HG03457 (cell line): ENCODE data around the gene EIF1B.
"Not testable (repeated sequence)": the region's sequence is repeated elsewhere in the genome, so short reads cannot be mapped to it uniquely, and the experiment has no call there.

ENCODE experiments used
- ATAC-seq: cut with Tn5 transposase; IDR thresholded peaks from one replicate; pipeline ENCODE4 v1.9.1; 2021; ENCODE audit warnings: moderate number of reproducible peaks; ENCODE audit not compliant: unreplicated experiment

EIF1B gene

DNA sequence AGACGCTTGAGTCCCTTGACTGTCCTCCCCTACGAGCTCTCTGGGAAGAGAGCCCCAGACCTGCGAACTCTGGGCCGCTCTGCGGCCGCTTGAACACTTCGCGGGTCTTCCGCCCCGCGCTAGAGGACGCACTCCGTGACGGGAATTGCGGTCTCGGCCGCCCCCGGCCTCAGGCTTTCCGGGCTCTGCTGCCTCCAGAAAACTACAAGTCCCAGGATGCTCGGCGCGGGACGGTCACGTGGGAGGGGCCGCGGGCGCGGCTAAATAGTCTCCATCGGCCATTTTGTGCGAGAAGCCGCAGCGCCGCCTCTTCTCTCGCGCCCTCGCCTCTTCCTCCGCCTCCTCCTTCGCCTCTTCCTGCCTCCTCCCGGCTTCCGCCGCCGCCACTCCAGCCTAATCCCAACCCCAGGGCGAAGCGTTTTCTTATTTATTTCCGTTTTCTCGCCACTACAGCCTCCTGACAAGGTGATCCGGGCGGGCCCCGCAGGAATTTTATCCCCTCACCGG is at the start of gene EIF1B:
EIF1B (plus strand) TSS at position 290 of the 507 bp plus-strand sequence. CDS start 235 bp downstream, outside the sequence.
- peak; percentile 94 for ATAC-seq

DNA sequence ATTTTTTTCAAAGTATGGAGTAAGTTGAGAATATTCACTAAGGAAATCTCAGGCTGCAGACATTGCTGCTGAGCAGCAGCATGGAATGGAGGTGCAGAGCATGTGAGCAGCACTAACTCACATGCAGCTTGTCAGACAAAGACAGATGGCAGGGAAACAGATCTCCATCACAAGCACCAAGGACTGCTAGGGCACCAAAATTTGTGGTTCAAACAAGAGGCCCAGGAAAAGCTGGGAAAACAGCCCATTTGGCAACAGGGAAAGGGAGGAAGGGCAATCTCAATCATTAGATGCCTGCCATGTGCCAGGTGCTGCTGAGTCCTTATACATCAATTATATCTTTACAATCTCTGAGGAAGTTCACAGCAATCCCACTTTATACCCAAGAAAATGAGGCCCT is 47.2 kb upstream of the EIF1B start:
- ATAC-seq: no peak

DNA sequence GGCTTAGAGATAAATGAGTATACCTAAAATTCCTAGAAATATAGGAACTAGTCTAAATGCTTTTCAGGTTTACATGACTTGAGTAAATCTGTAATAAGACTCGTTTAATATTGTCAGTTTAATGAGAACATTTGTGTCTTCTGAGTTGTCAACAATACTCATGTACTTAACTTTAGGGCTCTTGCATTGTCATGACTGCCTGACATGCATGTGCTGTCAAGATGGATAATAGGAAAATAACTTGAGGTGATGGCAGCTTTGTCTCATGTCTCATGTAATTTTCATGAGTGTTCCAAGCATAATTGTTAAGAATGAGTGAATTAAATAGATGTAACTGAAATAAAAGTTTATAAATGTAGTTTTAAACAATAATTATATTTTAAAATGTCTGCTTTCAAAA is 45.1 kb upstream of the EIF1B start:
- no peak for ATAC-seq

DNA sequence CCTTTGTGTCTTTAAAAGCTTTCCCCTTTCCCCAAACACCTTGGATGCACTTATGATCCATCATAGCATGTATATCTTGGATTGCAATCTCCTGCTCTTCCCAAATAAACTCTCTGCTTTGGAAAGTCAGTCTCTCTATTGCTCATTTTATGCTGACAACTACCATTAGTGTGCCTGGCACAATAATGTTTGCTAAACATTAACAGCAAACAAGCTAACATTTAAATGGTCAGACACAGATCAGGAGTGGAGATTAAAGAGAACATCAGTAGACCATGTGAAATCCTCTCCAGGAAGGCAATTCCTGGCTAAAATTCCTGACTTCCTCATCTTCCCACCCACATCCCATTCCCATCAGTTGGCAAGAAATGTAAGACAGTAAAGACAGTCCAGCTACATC is 44.3 kb upstream of the EIF1B start:
- no peak for ATAC-seq

DNA sequence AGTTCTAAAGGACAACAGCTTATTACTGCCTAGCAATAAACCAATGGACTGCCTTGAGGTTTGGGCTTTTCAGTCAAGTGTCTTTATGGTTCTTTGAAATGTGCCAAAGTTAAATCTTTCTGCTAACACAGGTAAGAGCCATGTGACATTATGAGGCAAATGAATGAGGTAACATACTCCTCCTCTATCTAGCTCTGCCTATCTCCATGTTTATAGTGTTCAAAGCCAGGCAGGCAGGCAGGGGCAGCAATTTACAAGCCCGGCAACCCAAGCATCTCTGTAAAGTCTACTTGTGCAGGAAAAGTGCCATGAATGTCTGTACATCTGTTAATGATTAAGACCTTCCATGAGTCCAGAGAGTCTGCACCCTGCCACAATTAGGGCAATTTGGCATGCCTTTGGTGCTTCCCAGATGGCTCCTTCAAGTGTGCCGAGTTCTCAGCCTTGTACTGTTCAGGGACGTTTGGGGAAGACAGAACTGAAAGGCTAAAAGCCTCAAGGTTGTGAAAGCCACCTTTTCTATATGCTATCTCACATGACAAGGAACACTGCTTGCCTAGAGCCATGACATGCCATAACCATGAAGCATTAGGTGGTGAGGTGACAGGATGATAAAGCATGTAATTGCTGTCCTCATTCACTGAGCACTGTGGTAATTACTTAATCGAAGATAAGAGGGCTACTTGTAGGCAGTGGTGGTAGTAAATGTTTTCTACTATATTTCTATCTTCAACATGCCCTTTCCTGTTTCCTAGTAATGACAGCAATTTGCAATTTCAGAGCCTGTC is 41.4 kb upstream of the EIF1B start:
- no peak for ATAC-seq

DNA sequence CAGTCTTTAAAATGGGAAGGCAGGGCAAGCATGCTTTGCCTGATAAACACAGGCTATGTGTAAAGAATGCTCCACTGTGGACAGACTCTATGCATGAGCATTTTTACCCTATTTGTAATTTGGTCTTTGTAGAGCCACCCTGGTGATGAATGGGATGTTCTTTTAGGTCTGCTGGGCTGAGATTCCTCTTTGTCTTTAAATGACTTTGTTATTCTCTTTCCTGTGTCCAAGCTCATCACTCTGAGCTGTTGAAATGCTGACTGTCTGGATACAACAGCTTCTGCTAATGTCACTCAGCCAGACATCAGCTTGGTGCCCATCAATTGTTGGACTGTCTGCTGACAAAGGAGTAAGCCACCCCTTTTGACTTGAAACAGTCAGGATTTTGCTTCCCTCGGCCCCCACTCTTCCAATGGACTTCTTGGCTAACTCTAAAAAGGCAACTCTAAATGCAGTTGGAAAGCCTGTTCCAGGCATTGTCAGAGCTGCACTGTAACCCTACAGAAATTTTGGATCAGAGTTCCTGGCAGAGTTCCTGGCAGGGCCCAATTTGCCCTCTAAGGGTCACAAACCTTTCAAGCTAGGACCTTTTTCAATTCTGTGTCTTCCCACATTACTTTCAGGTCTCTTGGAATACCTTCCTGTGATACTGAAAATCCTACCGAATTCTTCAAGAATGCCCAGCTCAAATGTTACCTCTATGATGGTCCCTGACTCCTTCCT is 40.5 kb upstream of the EIF1B start:
- no peak for ATAC-seq

DNA sequence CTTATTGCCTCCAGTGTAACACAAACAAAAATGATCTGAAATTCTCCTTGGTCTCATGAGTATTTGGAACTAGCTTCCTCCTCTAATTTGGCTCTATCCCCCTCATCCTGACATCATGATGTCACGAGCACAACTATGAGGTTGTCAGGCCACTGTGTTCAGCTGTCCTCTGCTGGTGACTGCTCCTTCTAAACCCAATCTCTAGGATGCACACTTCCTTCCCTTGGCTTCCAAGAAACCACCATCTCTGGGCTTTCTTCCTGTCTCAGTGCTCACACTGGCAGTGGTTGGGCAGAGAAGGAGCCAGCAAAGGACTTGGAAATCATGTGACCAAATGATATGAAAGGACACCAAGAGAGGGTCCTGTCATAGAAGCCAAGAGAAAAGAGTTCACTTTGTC is 30.7 kb upstream of the EIF1B start:
- ATAC-seq: no peak

DNA sequence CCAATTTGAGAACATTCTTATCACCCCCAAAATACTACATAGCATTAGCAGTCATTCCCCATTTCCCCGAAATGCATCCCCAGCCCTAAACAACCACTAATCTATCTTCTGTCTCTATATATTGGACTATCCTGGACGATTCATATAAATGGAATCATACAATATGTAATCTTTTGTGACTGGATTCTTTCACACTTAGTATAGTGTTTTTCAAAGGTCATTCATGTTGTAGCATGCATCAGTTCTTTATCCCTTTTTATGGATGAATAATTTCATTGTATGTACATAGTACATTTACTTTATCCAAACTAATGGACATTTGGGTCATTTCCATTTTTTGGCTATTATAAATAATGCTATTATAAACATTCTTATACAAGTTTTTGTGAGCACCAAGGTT is 27.5 kb upstream of the EIF1B start:
- no peak for ATAC-seq

DNA sequence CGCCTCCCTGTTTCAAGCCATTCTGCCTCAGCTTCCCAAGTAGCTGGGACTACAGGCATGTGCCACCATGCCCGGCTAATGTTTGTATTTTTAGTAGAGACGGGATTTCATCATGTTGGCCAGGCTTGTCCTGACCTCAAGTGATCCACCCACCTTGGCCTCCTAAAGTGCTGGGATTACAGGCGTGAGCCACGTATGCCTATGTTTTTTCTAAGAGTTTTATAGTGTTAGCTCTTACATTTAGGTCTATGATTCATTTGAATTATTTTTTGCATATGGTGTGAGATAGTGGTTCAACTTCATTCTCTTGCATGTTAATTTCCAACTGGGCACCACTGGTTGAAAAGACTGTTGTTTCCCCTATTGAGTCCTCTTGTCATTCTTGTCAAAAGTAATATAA is 26.4 kb upstream of the EIF1B start:
- ATAC-seq: not testable (repeated sequence)

DNA sequence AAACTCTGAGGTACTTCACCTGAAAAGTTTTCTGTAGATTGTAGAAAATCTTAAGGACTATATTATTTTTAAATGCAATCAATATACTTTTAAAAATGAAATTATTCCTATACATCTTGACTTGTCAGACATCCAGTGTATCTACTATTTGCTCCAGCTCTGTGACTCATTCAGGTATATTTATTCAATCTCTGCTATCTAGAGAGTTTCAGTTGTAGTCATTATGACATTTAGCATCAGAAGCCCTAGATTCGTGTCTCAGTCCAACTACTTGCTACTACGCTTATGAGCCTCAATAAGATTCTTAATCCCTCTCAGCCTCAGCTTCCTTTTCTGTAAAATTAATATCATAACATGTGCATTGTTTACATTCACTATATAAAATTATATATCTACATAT is 22.3 kb upstream of the EIF1B start:
- ATAC-seq: no peak

DNA sequence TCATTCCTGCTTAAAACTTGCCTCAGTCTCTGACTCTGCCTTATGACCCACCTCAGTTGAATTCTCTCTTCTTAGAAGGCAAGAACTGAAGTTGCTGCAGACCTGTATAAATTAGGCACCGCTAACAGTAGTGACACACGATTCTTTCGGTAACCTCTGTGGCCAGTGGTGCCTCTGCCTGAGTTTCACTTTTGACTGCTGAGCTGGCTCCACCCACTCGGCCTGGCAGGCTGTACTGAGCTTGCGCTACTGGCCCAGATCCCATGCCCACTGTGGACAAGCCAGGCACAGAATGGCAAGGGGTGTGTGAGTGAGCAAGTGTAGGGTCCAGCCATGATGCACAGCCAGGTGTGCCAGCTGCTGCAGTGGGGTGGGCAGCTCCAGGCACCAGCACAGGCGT is 19.1 kb upstream of the EIF1B start:
- no peak for ATAC-seq

DNA sequence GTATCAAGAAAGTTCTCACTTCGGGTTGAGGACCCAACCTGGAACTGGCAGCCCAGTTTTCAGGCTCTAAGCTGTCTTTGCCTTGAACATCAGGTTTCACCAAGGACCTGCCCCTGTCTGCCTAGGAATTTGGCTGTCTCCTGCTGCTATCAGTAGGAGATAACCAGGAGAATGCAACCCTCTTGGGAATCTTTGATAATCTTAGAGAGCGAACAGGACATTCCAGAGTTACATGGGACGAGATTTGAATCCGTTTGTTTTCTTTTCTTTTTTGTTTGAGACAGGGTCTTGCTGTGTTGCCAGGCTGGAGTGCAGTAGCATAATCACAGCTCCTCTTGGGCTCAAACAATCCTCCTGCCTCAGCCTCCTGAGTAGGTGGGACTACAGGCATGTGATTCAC is 18.0 kb upstream of the EIF1B start:
- ATAC-seq: no peak

DNA sequence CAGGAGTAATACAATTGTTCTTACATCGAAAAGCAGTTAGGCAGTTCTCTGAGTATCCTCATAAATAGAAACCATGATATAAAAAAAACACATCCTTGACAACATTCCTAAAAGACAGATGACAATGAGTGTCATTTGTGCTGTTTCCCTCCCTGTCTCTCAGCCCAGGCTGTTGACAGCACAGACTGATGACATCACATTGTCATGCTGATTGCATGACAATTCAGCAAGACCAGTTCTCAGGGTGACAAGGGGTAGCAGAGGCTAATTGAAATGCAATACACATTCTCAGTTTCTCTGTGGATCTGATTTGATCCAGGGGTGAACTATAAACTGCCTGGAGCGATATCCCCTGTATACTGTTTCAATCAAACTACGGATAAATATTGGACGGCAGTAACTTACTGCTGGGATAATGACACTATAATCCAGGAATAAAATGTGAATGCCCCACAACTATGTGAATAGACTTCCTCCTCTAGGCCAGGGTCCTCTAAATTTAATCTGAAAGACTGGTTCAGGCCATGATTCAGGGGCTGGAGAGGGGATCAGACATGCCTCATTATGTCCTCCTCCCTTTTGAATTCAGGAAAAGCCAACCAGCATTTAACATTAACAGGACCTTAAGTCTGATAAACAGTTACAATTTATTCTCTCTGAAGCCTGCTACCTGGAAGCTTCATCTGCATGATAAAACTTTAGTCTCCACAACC is 16.7 kb upstream of the EIF1B start:
- no peak for ATAC-seq

DNA sequence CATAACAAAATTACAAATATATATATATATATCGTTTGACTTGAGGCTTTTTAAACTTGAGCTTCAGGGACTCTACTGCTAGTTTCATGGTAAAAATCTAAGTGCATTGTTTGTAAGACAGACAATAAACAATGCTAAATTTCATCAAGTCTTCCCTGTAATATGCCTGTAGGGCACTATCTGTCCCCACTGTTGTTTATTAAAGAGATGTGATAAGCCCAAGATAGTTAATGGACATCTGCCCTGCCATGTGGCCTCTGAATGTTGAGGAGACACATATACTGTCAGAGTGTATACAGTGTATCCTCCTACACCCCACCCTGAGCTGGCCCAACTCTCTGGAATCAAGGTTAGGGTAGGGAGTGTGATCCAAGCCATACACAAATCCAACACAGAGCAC is 15.1 kb upstream of the EIF1B start:
- ATAC-seq: no peak

DNA sequence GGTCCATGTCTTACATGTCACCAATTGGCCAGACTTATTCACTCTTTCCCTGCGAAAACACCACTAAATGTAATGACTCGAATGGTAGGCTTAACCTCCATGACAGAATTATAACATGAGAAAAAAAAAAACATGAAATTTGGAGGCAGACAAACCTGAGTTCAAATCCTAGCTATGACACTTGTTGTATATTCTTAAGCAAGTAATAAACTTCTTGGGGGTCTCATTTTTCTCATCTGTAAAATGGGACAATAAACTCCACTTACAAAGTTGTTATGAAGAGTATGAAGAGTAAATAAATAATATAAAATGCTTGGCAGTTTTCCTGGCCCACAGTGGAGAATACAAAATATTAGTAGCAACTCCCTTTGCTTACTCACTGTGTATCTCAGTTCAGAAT is 11.4 kb upstream of the EIF1B start:
- no peak for ATAC-seq

DNA sequence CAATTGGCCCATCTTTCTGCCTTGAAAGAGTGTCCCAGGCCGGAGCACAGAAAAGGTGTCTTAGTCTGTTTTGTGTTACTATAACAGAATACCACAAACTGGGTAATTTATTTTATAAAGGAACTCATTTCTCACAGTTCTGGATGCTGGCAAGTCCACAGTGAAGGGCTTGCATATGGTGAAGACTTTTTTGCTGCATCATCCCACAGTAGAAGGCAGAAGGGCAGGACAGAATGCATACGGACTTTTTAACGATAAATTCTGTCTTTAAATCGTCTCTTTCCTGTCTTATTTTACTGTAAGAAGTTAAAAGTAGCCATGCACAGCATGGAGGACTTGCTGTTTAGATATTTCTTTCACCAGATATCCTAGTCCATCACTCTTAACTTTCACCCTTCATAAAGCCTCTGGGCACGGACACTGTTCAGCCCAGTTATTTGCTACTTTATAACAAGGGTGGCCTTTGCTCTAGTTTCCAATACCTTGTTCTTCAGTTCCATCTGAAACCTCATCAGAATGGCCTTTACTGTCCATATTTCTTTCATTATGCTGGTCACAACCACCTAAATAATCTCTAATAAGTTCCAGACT is 10.3 kb upstream of the EIF1B start:
- ATAC-seq: no peak

DNA sequence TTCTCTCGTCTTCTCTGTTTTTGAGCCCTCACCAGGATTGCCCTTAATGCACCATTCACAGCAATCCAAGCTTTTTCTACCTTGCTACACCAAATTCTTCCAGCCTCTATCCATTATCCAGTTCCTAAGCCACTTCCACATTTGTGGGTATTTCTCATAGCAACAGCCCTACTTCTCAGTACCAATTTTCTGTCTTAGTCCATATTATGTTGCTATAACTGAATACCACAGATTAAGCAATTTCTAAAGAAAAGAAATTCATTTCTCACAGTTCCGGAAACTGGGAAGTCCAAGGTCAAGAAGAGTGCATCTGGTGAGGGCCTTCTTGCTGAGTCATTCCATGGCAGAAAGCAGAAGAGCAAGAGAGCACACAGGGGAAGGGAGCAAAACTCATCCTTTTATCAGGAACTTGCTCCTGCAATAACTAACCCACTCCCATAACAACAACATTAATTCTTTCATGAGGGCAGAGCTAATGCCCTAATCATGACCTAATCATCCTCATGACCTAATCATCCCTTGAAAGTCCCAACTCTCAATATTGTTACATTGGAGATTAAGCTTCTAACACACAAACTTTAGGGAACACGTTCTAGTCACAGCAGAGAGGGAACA is 9.7 kb upstream of the EIF1B start:
- no peak for ATAC-seq

DNA sequence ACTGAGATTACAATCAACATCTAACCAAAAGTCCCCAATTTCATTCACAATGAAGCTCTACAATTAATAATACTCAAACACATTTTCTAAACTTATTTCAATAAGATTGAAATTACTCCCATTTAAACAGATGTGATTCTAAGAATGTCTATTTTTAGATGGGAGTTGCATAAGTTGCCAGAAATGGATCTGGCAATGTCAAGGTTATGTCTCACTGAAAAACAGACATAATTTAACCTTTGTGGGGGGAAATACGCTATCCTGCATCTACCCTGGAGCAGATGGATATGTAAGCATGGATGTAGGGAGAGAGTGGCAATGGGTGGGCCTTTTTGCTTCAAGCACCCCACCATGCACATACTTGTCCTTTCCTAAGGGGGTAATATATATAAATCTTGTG is 6.7 kb upstream of the EIF1B start:
- no peak for ATAC-seq

DNA sequence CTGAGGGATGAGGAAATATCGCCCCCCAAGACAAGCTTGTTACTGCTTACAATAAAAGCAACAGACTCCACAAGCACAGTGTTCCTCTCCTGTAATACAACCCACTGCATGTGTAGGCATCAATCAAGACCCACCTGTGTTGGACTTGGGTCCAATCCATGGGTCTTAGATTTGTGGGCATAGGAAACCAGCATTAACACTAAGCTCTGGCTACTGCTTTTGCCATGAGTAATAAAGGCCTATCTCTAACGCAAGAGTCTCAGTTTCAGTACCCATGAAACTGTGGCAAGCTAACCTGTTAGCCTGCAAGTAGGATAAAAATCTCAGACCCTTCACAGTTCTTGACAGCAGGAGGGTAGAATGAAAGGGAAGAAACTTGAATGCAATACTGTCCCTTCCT is 5.2 kb upstream of the EIF1B start:
- ATAC-seq: no peak

DNA sequence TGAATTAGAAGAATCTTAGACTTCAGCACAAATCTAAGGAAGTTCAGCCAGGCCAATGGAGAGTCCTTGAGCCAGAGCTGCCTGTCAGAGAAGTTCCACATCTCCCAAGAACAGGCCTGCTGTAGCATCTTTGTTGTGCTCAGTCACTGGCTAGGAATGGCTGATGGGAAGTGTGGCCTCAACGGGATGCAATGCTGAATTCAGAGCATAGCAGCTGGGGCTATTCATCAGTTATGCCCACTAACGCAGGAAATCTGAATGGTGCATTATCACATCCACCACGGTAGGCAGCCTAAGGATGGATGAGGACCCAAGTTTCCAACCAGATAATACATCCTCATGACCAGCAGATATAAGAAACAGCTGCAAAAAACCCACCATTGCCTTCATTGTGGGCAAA is 3.2 kb upstream of the EIF1B start:
- ATAC-seq: no peak

DNA sequence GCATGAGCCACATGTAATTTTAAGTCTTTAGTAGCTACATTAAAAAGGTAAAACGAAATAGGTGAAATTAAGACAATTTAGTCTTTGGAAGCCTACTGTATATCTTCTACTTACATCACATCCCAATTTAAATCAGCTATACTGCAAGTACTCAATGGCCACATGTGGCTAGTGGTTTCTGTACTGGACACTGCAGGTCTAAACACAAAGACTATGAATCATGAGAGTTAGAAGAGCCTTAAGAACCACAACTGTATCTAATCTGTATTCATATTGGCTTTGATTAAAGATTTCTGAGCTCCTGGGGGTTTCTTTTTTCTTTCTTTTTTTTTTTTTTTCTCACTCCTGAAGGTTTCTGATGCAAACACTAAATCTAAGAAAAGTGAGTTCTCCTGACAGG is 2.3 kb upstream of the EIF1B start:
- ATAC-seq: no peak
